ENCODE measurements around the gene ADTRP.

ADTRP gene

GRCh38 chr6:11778648-11779328 is at the start of gene ADTRP:
Gene ADTRP (minus strand): TSS chr6:11778803. CDS start chr6:11778759, 44 bp downstream.
- H3K4me3 ChIP-seq (replicated peaks in 1 of 2; ENCODE audit: low read depth in 2 of 2, low read length in 2 of 2): no peak within 1 kb of the TSS
- TF ChIP-seq CTCF (IDR thresholded peaks at IDR 0.05; ENCODE audit: low read depth, low read length): no peak

GRCh38 chr6:11826779-11827178 is 48.2 kb upstream of the ADTRP start:
- no peak overlapping the region for H3K4me3 ChIP-seq (replicated peaks in 1 of 2; ENCODE audit: low read depth in 2 of 2, low read length in 2 of 2)
- DNase-seq (ENCODE audit: low read depth in 2 of 2): no peak
- no peak for TF ChIP-seq CTCF (IDR thresholded peaks at IDR 0.05; ENCODE audit: low read depth, low read length)

More at GRCh38 chr6:11778648-11779328, at the start of gene ADTRP:
- no peak for DNase-seq (ENCODE audit: low read depth in 2 of 2)

- TF ChIP-seq CTCF (IDR thresholded peaks at IDR 0.05; ENCODE audit: low read depth, low read length): no peak
- DNase-seq (ENCODE audit: low read depth in 2 of 2): peak in 1 of 2 donors; percentile 57
- H3K4me3 ChIP-seq (replicated peaks in 1 of 2; ENCODE audit: low read depth in 2 of 2, low read length in 2 of 2): no peak overlapping the region
These were observed 46.4 kb upstream of the ADTRP start for GRCh38 chr6:11824986-11825385.

- DNase-seq (ENCODE audit: low read depth in 2 of 2): no peak
- no peak overlapping the region for H3K4me3 ChIP-seq (replicated peaks in 1 of 2; ENCODE audit: low read depth in 2 of 2, low read length in 2 of 2)
- TF ChIP-seq CTCF (IDR thresholded peaks at IDR 0.05; ENCODE audit: low read depth, low read length): no peak
These were observed 43.7 kb upstream of the ADTRP start for GRCh38 chr6:11822346-11822745.

- no peak for TF ChIP-seq CTCF (IDR thresholded peaks at IDR 0.05; ENCODE audit: low read depth, low read length)
- no peak overlapping the region for H3K4me3 ChIP-seq (replicated peaks in 1 of 2; ENCODE audit: low read depth in 2 of 2, low read length in 2 of 2)
- DNase-seq (ENCODE audit: low read depth in 2 of 2): no peak
These were observed 43.2 kb upstream of the ADTRP start for GRCh38 chr6:11821781-11822180.

- no peak for DNase-seq (ENCODE audit: low read depth in 2 of 2)
- H3K4me3 ChIP-seq (replicated peaks in 1 of 2; ENCODE audit: low read depth in 2 of 2, low read length in 2 of 2): no peak overlapping the region
- TF ChIP-seq CTCF (IDR thresholded peaks at IDR 0.05; ENCODE audit: low read depth, low read length): no peak
These were observed 42.2 kb upstream of the ADTRP start for GRCh38 chr6:11820821-11821220.

- H3K4me3 ChIP-seq (replicated peaks in 1 of 2; ENCODE audit: low read depth in 2 of 2, low read length in 2 of 2): no peak overlapping the region
- DNase-seq (ENCODE audit: low read depth in 2 of 2): no peak
- TF ChIP-seq CTCF (IDR thresholded peaks at IDR 0.05; ENCODE audit: low read depth, low read length): no peak
These were observed 40.9 kb upstream of the ADTRP start for GRCh38 chr6:11819486-11819885.

Measured in cardiac fibroblast (primary cell).